D721Med (cell line): ENCODE measurements around the gene TEPSIN.

Experiments
- DNase-seq: peaks from one replicate; pipeline ENCODE4 v3.0.0; 2011; ENCODE audit warnings: low spot score; ENCODE audit not compliant: insufficient read length
- FAIRE-seq: peaks from 2 replicates; lab custom pipeline; 2011; peaks lifted over from hg19 to GRCh38; lab: Jason Lieb, UNC
- CTCF ChIP-seq: IDR thresholded peaks from 2 replicates; pipeline ENCODE4 v1.5.1; 2012; ENCODE audit warnings: mild to moderate bottlenecking, control low read depth; ENCODE audit not compliant: insufficient read depth; ENCODE audit errors: missing control alignments

TEPSIN gene

GRCh38 chr17:81181811-81182185 is 57.1 kb downstream of the TEPSIN start:
- DNase-seq: no peak
- no peak for FAIRE-seq

GRCh38 chr17:81180836-81181810 is 57.7 kb downstream of the TEPSIN start:
- TF ChIP-seq CTCF: no peak
- FAIRE-seq (no peak), DNase-seq (no peak)

More at GRCh38 chr17:81181811-81182185, 57.1 kb downstream of the TEPSIN start:
- no peak for TF ChIP-seq CTCF

DNA sequence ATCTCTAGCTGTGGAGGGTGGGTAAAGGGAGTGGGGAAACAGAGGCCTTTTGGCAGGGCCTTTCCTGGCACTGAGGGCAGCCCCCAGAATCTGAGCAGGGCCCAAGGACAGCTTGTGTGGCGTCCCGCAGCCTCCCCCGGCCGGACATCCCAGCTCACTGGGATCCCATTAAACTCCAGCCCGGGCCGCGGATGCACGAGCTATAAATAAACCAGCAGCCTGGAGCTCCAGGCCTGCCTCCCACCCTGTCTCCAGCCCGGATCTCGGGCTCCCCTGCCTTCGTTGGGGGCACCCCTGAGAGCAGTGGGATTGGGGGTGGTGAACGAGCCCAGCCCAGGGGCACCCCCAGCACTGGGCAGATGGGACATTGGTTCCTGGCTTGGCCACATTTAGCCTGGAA is 59.0 kb downstream of the TEPSIN start:
- FAIRE-seq (no peak), DNase-seq (no peak)
- no peak for TF ChIP-seq CTCF

GRCh38 chr17:81179220-81179619 is 59.6 kb downstream of the TEPSIN start:
- DNase-seq: no peak
- FAIRE-seq: no peak
- TF ChIP-seq CTCF: no peak
